ENCODE results near the gene MBD3L1.

Gene MBD3L1

GRCh38 chr19:8846819-8847218 lies 14.6 kb downstream of the MBD3L1 start:
- Histone ChIP-seq H3K27ac (ENCODE audit: low read depth, low read length, poor library complexity, severe bottlenecking) (no peak overlapping the region), H3K4me1 (ENCODE audit: insufficient read depth, low read length, severe bottlenecking) (no peaks in the 10 kb centered on the region), H3F3A (ENCODE audit: insufficient read depth, low read length) (no peaks in the 10 kb centered on the region), H3K79me2 (ENCODE audit: insufficient read depth, low read length) (no peaks in the 10 kb centered on the region), H4K20me1 (ENCODE audit: insufficient read depth, low read length) (no peaks in the 10 kb centered on the region), H2AFZ (ENCODE audit: low read length) (no peak overlapping the region), H3K4me2 (ENCODE audit: low read length) (no peak overlapping the region), H3K9me3 (ENCODE audit: low read length) (no peaks in the 10 kb centered on the region), H3K9me2 (ENCODE audit: low read depth, low read length) (no peaks in the 10 kb centered on the region), H3K36me3 (ENCODE audit: insufficient read depth, low read length) (no peaks in the 10 kb centered on the region), H3K27me3 (ENCODE audit: insufficient read depth, low read length) (no peaks in the 10 kb centered on the region), H3K9ac (ENCODE audit: low read length) (no peak overlapping the region), H3K4me3 (ENCODE audit: low read depth, low read length, poor library complexity, severe bottlenecking) (no peak overlapping the region)
- no peak for TF ChIP-seq CTCF (IDR thresholded peaks at IDR 0.05; ENCODE audit: low read length)
- no peak for TF ChIP-seq EZH2 (IDR thresholded peaks at IDR 0.05; ENCODE audit: borderline replicate concordance, low read length)

DNA sequence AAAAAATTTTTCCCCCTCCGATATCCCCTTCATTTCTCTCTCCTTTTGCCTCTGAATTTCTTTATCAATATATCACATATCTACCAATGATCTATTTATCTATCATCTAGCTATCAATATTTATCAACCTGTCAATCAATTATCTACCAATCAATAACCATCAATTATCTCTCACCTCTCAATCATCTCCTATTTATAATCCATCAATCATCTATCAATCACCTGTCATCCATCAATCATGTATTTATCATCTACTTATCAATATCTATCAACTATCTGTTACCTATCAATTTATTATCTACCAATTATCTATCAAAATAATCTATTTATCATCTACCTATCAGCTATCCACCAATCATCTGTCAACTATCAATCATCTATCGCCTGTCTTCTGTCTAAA lies 17.1 kb downstream of the MBD3L1 start:
- no peaks in the 10 kb centered on the region for H3K9me2 ChIP-seq (ENCODE audit: low read depth, low read length)
- no peak overlapping the region for H3K9ac ChIP-seq (ENCODE audit: low read length)
- TF ChIP-seq EZH2 (IDR thresholded peaks at IDR 0.05; ENCODE audit: borderline replicate concordance, low read length) (no peak), CTCF (IDR thresholded peaks at IDR 0.05; ENCODE audit: low read length) (no peak)
- no peaks in the 10 kb centered on the region for H3K27me3 ChIP-seq (ENCODE audit: insufficient read depth, low read length)
- no peak overlapping the region for H3K4me2 ChIP-seq (ENCODE audit: low read length)
- no peaks in the 10 kb centered on the region for H3K36me3 ChIP-seq (ENCODE audit: insufficient read depth, low read length)
- no peaks in the 10 kb centered on the region for H4K20me1 ChIP-seq (ENCODE audit: insufficient read depth, low read length)
- no peaks in the 10 kb centered on the region for H3K9me3 ChIP-seq (ENCODE audit: low read length)
- no peak overlapping the region for H2AFZ ChIP-seq (ENCODE audit: low read length)
- H3K4me3 ChIP-seq (ENCODE audit: low read depth, low read length, poor library complexity, severe bottlenecking) = no peak overlapping the region
- no peak overlapping the region for H3K27ac ChIP-seq (ENCODE audit: low read depth, low read length, poor library complexity, severe bottlenecking)
- H3F3A ChIP-seq (ENCODE audit: insufficient read depth, low read length) = no peaks in the 10 kb centered on the region
- no peaks in the 10 kb centered on the region for H3K79me2 ChIP-seq (ENCODE audit: insufficient read depth, low read length)
- H3K4me1 ChIP-seq (ENCODE audit: insufficient read depth, low read length, severe bottlenecking) = no peaks in the 10 kb centered on the region

- no peak overlapping the region for H3K4me3 ChIP-seq (ENCODE audit: low read depth, low read length, poor library complexity, severe bottlenecking)
- H3K9me2 ChIP-seq (ENCODE audit: low read depth, low read length) = no peaks in the 10 kb centered on the region
- H2AFZ ChIP-seq (ENCODE audit: low read length) = no peak overlapping the region
- no peak overlapping the region for H3K9ac ChIP-seq (ENCODE audit: low read length)
- no peak overlapping the region for H3K4me2 ChIP-seq (ENCODE audit: low read length)
- H3K36me3 ChIP-seq (ENCODE audit: insufficient read depth, low read length) = no peaks in the 10 kb centered on the region
- H3K27me3 ChIP-seq (ENCODE audit: insufficient read depth, low read length) = no peaks in the 10 kb centered on the region
- H3F3A ChIP-seq (ENCODE audit: insufficient read depth, low read length) = no peaks in the 10 kb centered on the region
- no peaks in the 10 kb centered on the region for H3K4me1 ChIP-seq (ENCODE audit: insufficient read depth, low read length, severe bottlenecking)
- H3K79me2 ChIP-seq (ENCODE audit: insufficient read depth, low read length) = no peaks in the 10 kb centered on the region
- no peak for TF ChIP-seq CTCF (IDR thresholded peaks at IDR 0.05; ENCODE audit: low read length)
- no peak for TF ChIP-seq EZH2 (IDR thresholded peaks at IDR 0.05; ENCODE audit: borderline replicate concordance, low read length)
- no peaks in the 10 kb centered on the region for H3K9me3 ChIP-seq (ENCODE audit: low read length)
- H4K20me1 ChIP-seq (ENCODE audit: insufficient read depth, low read length) = no peaks in the 10 kb centered on the region
- H3K27ac ChIP-seq (ENCODE audit: low read depth, low read length, poor library complexity, severe bottlenecking) = no peak overlapping the region
Measured at GRCh38 chr19:8850488-8850887, 18.3 kb downstream of the MBD3L1 start.
